Duodenal mucosa (tissue), 2 donors: ENCODE results near the gene SEMA4C.

Experiments used
- H3K27ac ChIP-seq: one replicate; pipeline ENCODE4 v1.7.0; 2013; ENCODE audit warnings: low read depth, low read length
- H3K27me3 ChIP-seq, 2 donors: one replicate each; pipeline ENCODE4 v1.7.0; 2013; ENCODE audit warnings: low read length in 2 of 2, control low read depth in 1 of 2; ENCODE audit not compliant: insufficient read depth in 2 of 2, control insufficient read depth in 1 of 2
- H3K36me3 ChIP-seq, 2 donors: one replicate each; pipeline ENCODE4 v1.7.0; 2013; ENCODE audit warnings: low read length in 2 of 2, control low read depth in 1 of 2; ENCODE audit not compliant: insufficient read depth in 2 of 2, control insufficient read depth in 1 of 2
- H3K4me1 ChIP-seq, 2 donors: one replicate each; pipeline ENCODE4 v1.7.0; 2013; ENCODE audit warnings: low read length in 2 of 2, control low read depth in 1 of 2; ENCODE audit not compliant: insufficient read depth in 2 of 2, control insufficient read depth in 1 of 2
- H3K4me3 ChIP-seq, 2 donors: one replicate each; pipeline ENCODE4 v1.7.0; 2013; ENCODE audit warnings: low read length in 2 of 2, low read depth in 1 of 2
- H3K9ac ChIP-seq, 2 donors: one replicate each; pipeline ENCODE4 v1.7.0; 2013; ENCODE audit warnings: low read length in 2 of 2, low read depth in 1 of 2
- H3K9me3 ChIP-seq, 2 donors: one replicate each; pipeline ENCODE4 v1.7.0; 2013; ENCODE audit warnings: low read length in 2 of 2, control low read depth in 1 of 2; ENCODE audit not compliant: control insufficient read depth in 1 of 2

Gene SEMA4C

GRCh38 chr2:96841701-96842495, 28.0 kb downstream of the SEMA4C start:
- Histone ChIP-seq H3K9me3 (no peaks in the 10 kb centered on the region), H3K27ac (no peak overlapping the region)

GRCh38 chr2:96839875-96840850, 29.7 kb downstream of the SEMA4C start:
- Histone ChIP-seq H3K27ac (no peak overlapping the region), H3K27me3 (no peaks in the 10 kb centered on the region), H3K9ac (no peak overlapping the region), H3K4me3 (peak overlapping the region in 1 of 2 donors; percentile 51), H3K4me1 (peaks cover 9 to 15% of the 10 kb centered on the region in 2 donors), H3K36me3 (peaks cover 8 to 14% of the 10 kb centered on the region in 2 donors), H3K9me3 (no peaks in the 10 kb centered on the region)

More at GRCh38 chr2:96841701-96842495, 28.0 kb downstream of the SEMA4C start:
- Histone ChIP-seq H3K27me3 (no peaks in the 10 kb centered on the region), H3K4me1 (peaks cover 4 to 15% of the 10 kb centered on the region in 2 donors), H3K36me3 (peaks cover 8 to 17% of the 10 kb centered on the region in 2 donors), H3K9ac (no peak overlapping the region), H3K4me3 (no peak overlapping the region)

GRCh38 chr2:96839293-96839874, 30.5 kb downstream of the SEMA4C start:
- Histone ChIP-seq H3K9me3 (no peaks in the 10 kb centered on the region), H3K9ac (no peak overlapping the region), H3K4me1 (peaks cover 9 to 15% of the 10 kb centered on the region in 2 donors), H3K27me3 (no peaks in the 10 kb centered on the region), H3K4me3 (peak overlapping the region; percentile 21 to 51), H3K36me3 (peaks cover 13 to 19% of the 10 kb centered on the region in 2 donors), H3K27ac (no peak overlapping the region)

- no peaks in the 10 kb centered on the region for H3K27me3 ChIP-seq
- peak overlapping the region in 1 of 2 donors; percentile 21 for H3K4me3 ChIP-seq
- H3K36me3 ChIP-seq = peaks cover 13 to 21% of the 10 kb centered on the region in 2 donors
- H3K4me1 ChIP-seq = peaks cover 10 to 15% of the 10 kb centered on the region in 2 donors
- no peak overlapping the region for H3K9ac ChIP-seq
- no peaks in the 10 kb centered on the region for H3K9me3 ChIP-seq
- no peak overlapping the region for H3K27ac ChIP-seq
These were observed 31.3 kb downstream of the SEMA4C start for GRCh38 chr2:96838345-96839292.

- H3K9ac ChIP-seq = no peak overlapping the region
- H3K4me3 ChIP-seq = no peak overlapping the region
- peaks cover 16 to 32% of the 10 kb centered on the region in 2 donors for H3K36me3 ChIP-seq
- H3K9me3 ChIP-seq = no peaks in the 10 kb centered on the region
- H3K27ac ChIP-seq = no peak overlapping the region
- no peaks in the 10 kb centered on the region for H3K27me3 ChIP-seq
- peaks cover 20 to 24% of the 10 kb centered on the region in 2 donors for H3K4me1 ChIP-seq
These were observed 32.3 kb downstream of the SEMA4C start for GRCh38 chr2:96837575-96837974.

- Histone ChIP-seq H3K4me1 (peaks cover 24 to 26% of the 10 kb centered on the region in 2 donors), H3K9ac (no peak overlapping the region), H3K36me3 (peaks cover 27 to 46% of the 10 kb centered on the region in 2 donors), H3K4me3 (no peak overlapping the region), H3K27me3 (no peaks in the 10 kb centered on the region), H3K27ac (no peak overlapping the region), H3K9me3 (no peaks in the 10 kb centered on the region)
These were observed 34.0 kb downstream of the SEMA4C start for GRCh38 chr2:96835830-96836229.

GRCh38 chr2:96832754-96833507, 36.9 kb downstream of the SEMA4C start:
- peaks cover 11 to 21% of the 10 kb centered on the region in 2 donors for H3K4me1 ChIP-seq
- H3K36me3 ChIP-seq = peaks cover 47 to 72% of the 10 kb centered on the region in 2 donors
- no peak overlapping the region for H3K27ac ChIP-seq
- H3K9ac ChIP-seq = no peak overlapping the region
- no peak overlapping the region for H3K4me3 ChIP-seq
- no peaks in the 10 kb centered on the region for H3K27me3 ChIP-seq
- H3K9me3 ChIP-seq = no peaks in the 10 kb centered on the region

- no peak overlapping the region for H3K4me3 ChIP-seq
- H3K9me3 ChIP-seq = no peaks in the 10 kb centered on the region
- H3K27ac ChIP-seq = no peak overlapping the region
- H3K9ac ChIP-seq = no peak overlapping the region
- H3K27me3 ChIP-seq = no peaks in the 10 kb centered on the region
- peaks cover 11 to 21% of the 10 kb centered on the region in 2 donors for H3K4me1 ChIP-seq
- H3K36me3 ChIP-seq = peaks cover 47 to 72% of the 10 kb centered on the region in 2 donors
These were observed 37.5 kb downstream of the SEMA4C start for GRCh38 chr2:96832408-96832753.

- Histone ChIP-seq H3K27ac (no peak overlapping the region), H3K36me3 (peaks cover 48 to 79% of the 10 kb centered on the region in 2 donors), H3K9me3 (no peaks in the 10 kb centered on the region), H3K4me3 (no peak overlapping the region), H3K27me3 (no peaks in the 10 kb centered on the region), H3K9ac (no peak overlapping the region), H3K4me1 (peaks cover 11 to 21% of the 10 kb centered on the region in 2 donors)
These were observed 38.2 kb downstream of the SEMA4C start for GRCh38 chr2:96831679-96832078.
